Measurements from ENCODE around the gene GUCA1C.

The GUCA1C gene

GRCh38 chr3:108976058-108976457 is 22.4 kb upstream of the GUCA1C start:
- Histone ChIP-seq H2AFZ (ENCODE audit: insufficient read depth, low read length, poor library complexity) (no peak overlapping the region), H2BK12ac (ENCODE audit: low read length) (no peak overlapping the region), H2BK120ac (ENCODE audit: insufficient read depth, low read length, poor library complexity) (no peak overlapping the region), H4K12ac (ENCODE audit: low read depth, low read length) (no peak overlapping the region), H2AK5ac (ENCODE audit: low read length) (no peak overlapping the region), H3K4me2 (ENCODE audit: low read length) (no peak overlapping the region), H2BK5ac (ENCODE audit: low read depth, low read length, poor library complexity) (no peak overlapping the region), H3K14ac (ENCODE audit: low read length) (no peak overlapping the region), H4K8ac (ENCODE audit: low read depth, low read length) (no peak overlapping the region), H3K4ac (ENCODE audit: low read depth, low read length) (no peak overlapping the region), H3K4me1 (ENCODE audit: control insufficient read depth in 1 of 2, insufficient read depth in 2 of 2, low read length in 2 of 2) (no peaks in the 10 kb centered on the region), H3K79me2 (ENCODE audit: control insufficient read depth, insufficient read depth, low read length, poor library complexity) (no peaks in the 10 kb centered on the region), H3K27ac (ENCODE audit: low read depth, low read length) (no peak overlapping the region), H3K79me1 (ENCODE audit: low read length) (no peaks in the 10 kb centered on the region), H3K27me3 (ENCODE audit: insufficient read depth, low read length) (no peaks in the 10 kb centered on the region), H3K23ac (ENCODE audit: low read length) (no peak overlapping the region), H3K9me3 (ENCODE audit: insufficient read depth, low read depth, low read length) (no peaks in the 10 kb centered on the region), H4K91ac (ENCODE audit: low read depth, low read length) (no peak overlapping the region), H3K9ac (ENCODE audit: low read length) (no peak overlapping the region), H3K36me3 (ENCODE audit: control insufficient read depth in 1 of 2, insufficient read depth in 2 of 2, low read length in 2 of 2) (no peaks in the 10 kb centered on the region), H3K18ac (ENCODE audit: low read length) (no peak overlapping the region), H3K4me3 (ENCODE audit: low read depth, low read length) (no peak overlapping the region)
- no CpG with 5 or more reads among the region's 2 CpGs for WGBS (ENCODE audit: extremely low coverage, insufficient coverage, insufficient read length)
- DNase-seq: no peak

- Histone ChIP-seq H3K79me1 (ENCODE audit: low read length) (no peaks in the 10 kb centered on the region), H4K91ac (ENCODE audit: low read depth, low read length) (no peak overlapping the region), H3K4me2 (ENCODE audit: low read length) (no peak overlapping the region), H4K8ac (ENCODE audit: low read depth, low read length) (no peak overlapping the region), H3K36me3 (ENCODE audit: control insufficient read depth in 1 of 2, insufficient read depth in 2 of 2, low read length in 2 of 2) (no peaks in the 10 kb centered on the region), H2AFZ (ENCODE audit: insufficient read depth, low read length, poor library complexity) (no peak overlapping the region), H2BK5ac (ENCODE audit: low read depth, low read length, poor library complexity) (no peak overlapping the region), H3K27ac (ENCODE audit: low read depth, low read length) (no peak overlapping the region), H3K79me2 (ENCODE audit: control insufficient read depth, insufficient read depth, low read length, poor library complexity) (no peaks in the 10 kb centered on the region), H3K4ac (ENCODE audit: low read depth, low read length) (no peak overlapping the region), H3K27me3 (ENCODE audit: insufficient read depth, low read length) (no peaks in the 10 kb centered on the region), H2BK120ac (ENCODE audit: insufficient read depth, low read length, poor library complexity) (no peak overlapping the region), H3K4me1 (ENCODE audit: control insufficient read depth in 1 of 2, insufficient read depth in 2 of 2, low read length in 2 of 2) (no peaks in the 10 kb centered on the region), H3K18ac (ENCODE audit: low read length) (no peak overlapping the region), H3K23ac (ENCODE audit: low read length) (no peak overlapping the region), H3K14ac (ENCODE audit: low read length) (no peak overlapping the region), H2BK12ac (ENCODE audit: low read length) (no peak overlapping the region), H3K4me3 (ENCODE audit: low read depth, low read length) (no peak overlapping the region), H3K9me3 (ENCODE audit: insufficient read depth, low read depth, low read length) (no peaks in the 10 kb centered on the region), H2AK5ac (ENCODE audit: low read length) (no peak overlapping the region), H4K12ac (ENCODE audit: low read depth, low read length) (no peak overlapping the region), H3K9ac (ENCODE audit: low read length) (no peak overlapping the region)
- DNase-seq: no peak
- WGBS (ENCODE audit: extremely low coverage, insufficient coverage, insufficient read length): no CpG with 5 or more reads among the region's 1 CpG
Observed at GRCh38 chr3:108973019-108973418, 19.3 kb upstream of the GUCA1C start.

GRCh38 chr3:108972482-108972881 is 18.8 kb upstream of the GUCA1C start:
- H3K27me3 ChIP-seq (ENCODE audit: insufficient read depth, low read length): no peaks in the 10 kb centered on the region
- H2AFZ ChIP-seq (ENCODE audit: insufficient read depth, low read length, poor library complexity): no peak overlapping the region
- no peak overlapping the region for H2AK5ac ChIP-seq (ENCODE audit: low read length)
- no peak overlapping the region for H3K18ac ChIP-seq (ENCODE audit: low read length)
- no peak overlapping the region for H4K91ac ChIP-seq (ENCODE audit: low read depth, low read length)
- WGBS (ENCODE audit: extremely low coverage, insufficient coverage, insufficient read length): no CpG with 5 or more reads among the region's 3 CpGs
- no peak overlapping the region for H3K4me2 ChIP-seq (ENCODE audit: low read length)
- no peak overlapping the region for H3K4ac ChIP-seq (ENCODE audit: low read depth, low read length)
- H3K79me2 ChIP-seq (ENCODE audit: control insufficient read depth, insufficient read depth, low read length, poor library complexity): no peaks in the 10 kb centered on the region
- no peak overlapping the region for H2BK120ac ChIP-seq (ENCODE audit: insufficient read depth, low read length, poor library complexity)
- DNase-seq: no peak
- H4K12ac ChIP-seq (ENCODE audit: low read depth, low read length): no peak overlapping the region
- no peak overlapping the region for H3K14ac ChIP-seq (ENCODE audit: low read length)
- H4K8ac ChIP-seq (ENCODE audit: low read depth, low read length): no peak overlapping the region
- H3K27ac ChIP-seq (ENCODE audit: low read depth, low read length): no peak overlapping the region
- H2BK12ac ChIP-seq (ENCODE audit: low read length): no peak overlapping the region
- H3K23ac ChIP-seq (ENCODE audit: low read length): no peak overlapping the region
- H3K36me3 ChIP-seq (ENCODE audit: control insufficient read depth in 1 of 2, insufficient read depth in 2 of 2, low read length in 2 of 2): no peaks in the 10 kb centered on the region
- no peak overlapping the region for H2BK5ac ChIP-seq (ENCODE audit: low read depth, low read length, poor library complexity)
- no peak overlapping the region for H3K9ac ChIP-seq (ENCODE audit: low read length)
- H3K79me1 ChIP-seq (ENCODE audit: low read length): no peaks in the 10 kb centered on the region
- H3K9me3 ChIP-seq (ENCODE audit: insufficient read depth, low read depth, low read length): no peaks in the 10 kb centered on the region
- no peak overlapping the region for H3K4me3 ChIP-seq (ENCODE audit: low read depth, low read length)
- H3K4me1 ChIP-seq (ENCODE audit: control insufficient read depth in 1 of 2, insufficient read depth in 2 of 2, low read length in 2 of 2): no peaks in the 10 kb centered on the region

DNA sequence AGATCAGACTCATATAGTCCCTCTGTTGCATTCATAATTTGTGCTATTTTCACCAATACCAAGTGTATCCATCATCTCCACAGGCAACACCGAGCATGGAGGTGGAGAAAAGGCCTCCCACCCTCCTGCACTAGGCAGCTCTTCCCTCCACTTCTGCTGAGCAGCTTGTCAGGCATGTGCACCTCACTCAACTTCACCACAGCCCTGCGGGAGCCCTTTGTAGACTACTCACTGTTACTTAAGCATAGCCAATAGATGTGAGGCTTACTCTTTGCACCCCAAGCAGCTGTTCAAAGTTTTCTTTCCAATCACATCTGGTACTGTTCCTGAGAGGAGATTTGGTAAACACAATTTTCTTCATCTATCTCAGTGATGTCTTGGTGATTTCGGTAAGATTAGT is 16.9 kb upstream of the GUCA1C start:
- no peak overlapping the region for H3K4me2 ChIP-seq (ENCODE audit: low read length)

More for the DNA sequence above, 16.9 kb upstream of the GUCA1C start:
- Histone ChIP-seq H3K27ac (ENCODE audit: low read depth, low read length) (no peak overlapping the region), H3K14ac (ENCODE audit: low read length) (no peak overlapping the region), H3K18ac (ENCODE audit: low read length) (no peak overlapping the region), H3K4me3 (ENCODE audit: low read depth, low read length) (no peak overlapping the region), H2AFZ (ENCODE audit: insufficient read depth, low read length, poor library complexity) (no peak overlapping the region), H2BK12ac (ENCODE audit: low read length) (no peak overlapping the region), H3K4ac (ENCODE audit: low read depth, low read length) (no peak overlapping the region), H4K8ac (ENCODE audit: low read depth, low read length) (no peak overlapping the region), H3K27me3 (ENCODE audit: insufficient read depth, low read length) (no peaks in the 10 kb centered on the region), H3K79me2 (ENCODE audit: control insufficient read depth, insufficient read depth, low read length, poor library complexity) (no peaks in the 10 kb centered on the region), H2AK5ac (ENCODE audit: low read length) (no peak overlapping the region), H4K91ac (ENCODE audit: low read depth, low read length) (no peak overlapping the region), H2BK120ac (ENCODE audit: insufficient read depth, low read length, poor library complexity) (no peak overlapping the region), H2BK5ac (ENCODE audit: low read depth, low read length, poor library complexity) (no peak overlapping the region), H3K4me1 (ENCODE audit: control insufficient read depth in 1 of 2, insufficient read depth in 2 of 2, low read length in 2 of 2) (no peaks in the 10 kb centered on the region), H3K23ac (ENCODE audit: low read length) (no peak overlapping the region), H3K9ac (ENCODE audit: low read length) (no peak overlapping the region), H3K9me3 (ENCODE audit: insufficient read depth, low read depth, low read length) (no peaks in the 10 kb centered on the region), H3K36me3 (ENCODE audit: control insufficient read depth in 1 of 2, insufficient read depth in 2 of 2, low read length in 2 of 2) (no peaks in the 10 kb centered on the region), H3K79me1 (ENCODE audit: low read length) (no peaks in the 10 kb centered on the region), H4K12ac (ENCODE audit: low read depth, low read length) (no peak overlapping the region)
- no peak for DNase-seq
- WGBS (ENCODE audit: extremely low coverage, insufficient coverage, insufficient read length): no CpG with 5 or more reads among the region's 3 CpGs
